Liver (tissue), 9 donors: Measurements from ENCODE around the gene UPF1. TPM values are rescaled to one million over a fixed set of nuclear protein-coding genes. Genes with fewer than 3 reads are reported as not detected.

Experiments used
- DNase-seq: peaks from one replicate; pipeline ENCODE4 v3.0.0-alpha.2; 2017; ENCODE audit warnings: low spot score
- H3K27ac ChIP-seq, 2 donors: one replicate each; pipeline ENCODE4 v1.7.0; 2013; ENCODE audit warnings: inconsistent platforms in 2 of 2, low read length in 2 of 2, control low read depth in 1 of 2, low read depth in 1 of 2, mild to moderate bottlenecking in 1 of 2
- H3K27me3 ChIP-seq, 4 donors: one replicate each; pipeline versions ENCODE4 v1.6.1 to v1.7.0; 2013; ENCODE audit warnings: low read length in 3 of 4, inconsistent platforms in 1 of 4, mild to moderate bottlenecking in 1 of 4, moderate library complexity in 1 of 4; ENCODE audit not compliant: control insufficient read depth in 4 of 4, insufficient read depth in 4 of 4
- H3K36me3 ChIP-seq, 4 donors: one replicate each; pipeline versions ENCODE4 v1.6.1 to v1.7.0; 2013; ENCODE audit warnings: low read length in 3 of 4, mild to moderate bottlenecking in 3 of 4, low read depth in 1 of 4, moderate library complexity in 1 of 4; ENCODE audit not compliant: control insufficient read depth in 4 of 4, insufficient read depth in 3 of 4
- H3K4me1 ChIP-seq, 4 donors: one replicate each; pipeline versions ENCODE4 v1.6.1 to v1.7.0; 2013; ENCODE audit warnings: low read length in 3 of 4, mild to moderate bottlenecking in 3 of 4, moderate library complexity in 1 of 4; ENCODE audit not compliant: control insufficient read depth in 4 of 4, insufficient read depth in 4 of 4
- H3K4me3 ChIP-seq, 3 donors: one replicate each; pipeline versions ENCODE4 v1.6.1 to v1.7.0; 2013; ENCODE audit warnings: low read length in 3 of 3, control low read depth in 1 of 3, low read depth in 1 of 3, mild to moderate bottlenecking in 1 of 3
- H3K9ac ChIP-seq, 2 donors: one replicate each; pipeline ENCODE4 v1.7.0; 2013; ENCODE audit warnings: low read length in 2 of 2, mild to moderate bottlenecking in 2 of 2, moderate library complexity in 2 of 2, control low read depth in 1 of 2, low read depth in 1 of 2
- H3K9me3 ChIP-seq, 4 donors: one replicate each; pipeline versions ENCODE4 v1.6.1 to v1.7.0; 2013; ENCODE audit warnings: low read length in 3 of 4; ENCODE audit not compliant: control insufficient read depth in 4 of 4
- ATF3 ChIP-seq: IDR thresholded peaks from 2 replicates; pipeline ENCODE4 v1.6.1; 2016; ENCODE audit warnings: antibody characterized with exemption
- FOXA2 ChIP-seq: IDR thresholded peaks from 2 replicates; pipeline ENCODE4 v1.6.1; 2016; ENCODE audit warnings: antibody characterized with exemption
- GABPA ChIP-seq, 2 donors: IDR thresholded peaks in 1 of 2; conservative IDR thresholded peaks in 1 of 2; 2 replicates each; pipeline ENCODE4 v1.6.1; 2016; ENCODE audit warnings: antibody characterized with exemption in 2 of 2, mild to moderate bottlenecking in 1 of 2, moderate library complexity in 1 of 2
- HNF4A ChIP-seq, 2 donors: conservative IDR thresholded peaks; 2 replicates each; pipeline ENCODE4 v1.6.1; 2016; ENCODE audit warnings: antibody characterized with exemption in 2 of 2, mild to moderate bottlenecking in 2 of 2
- HNF4G ChIP-seq: IDR thresholded peaks from 2 replicates; pipeline ENCODE4 v1.6.1; 2016; ENCODE audit warnings: antibody characterized with exemption
- MAX ChIP-seq: IDR thresholded peaks from 2 replicates; pipeline ENCODE4 v1.6.1; 2016; ENCODE audit warnings: antibody characterized with exemption
- NR2F2 ChIP-seq: IDR thresholded peaks from 2 replicates; pipeline ENCODE4 v1.6.1; 2016; ENCODE audit warnings: antibody characterized with exemption
- REST ChIP-seq: IDR thresholded peaks from 2 replicates; pipeline ENCODE4 v1.6.1; 2016; ENCODE audit warnings: antibody characterized with exemption, mild to moderate bottlenecking
- ZBTB33 ChIP-seq: IDR thresholded peaks from 2 replicates; pipeline ENCODE4 v1.6.1; 2016; ENCODE audit warnings: antibody characterized with exemption
- WGBS: extraction: QIAGEN DNeasy Blood & Tissue Kit; methylation state at CpG from one replicate; pipeline ENCODE4 v1.1.7; 2013; 5-methylcytosine and 5-hydroxymethylcytosine counted together
- polyA plus RNA-seq, 2 donors: library from polyadenylated mRNA; stranded (reverse) in 1 of 2; unstranded in 1 of 2; fragments of 200-250 nt in 1 of 2; fragments of >200 nt in 1 of 2; fragmentation: Nextera tagmentation in 1 of 2; extraction: Ambion mirVana in 1 of 2; gene quantifications; one replicate each; pipeline versions ENCODE4 v1.2.1 to v1.2.3, GENCODE V29; 2013 to 2015
- total RNA-seq, 2 donors: library from RNA; depleted of rRNA; stranded (reverse); fragments of >200 nt; gene quantifications; one replicate each; pipeline ENCODE4 v1.2.3, GENCODE V29; 2014
- donor health status: healthy.
- donor health status: healthy.
- donor health status: healthy.
- donor health status: healthy.
- donor health status: healthy.

UPF1 gene
- total and polyA plus RNA-seq, 4 donors = 5.7 to 51.0 (median 35.2) TPM

GRCh38 chr19:18853755-18854427, 22.1 kb downstream of the UPF1 start:
- H3K27me3 ChIP-seq = no peaks in the 10 kb centered on the region
- H3K9ac ChIP-seq = no peak overlapping the region
- DNase-seq = no peak
- H3K9me3 ChIP-seq = no peaks in the 10 kb centered on the region
- H3K4me1 ChIP-seq = peaks cover 0 to 13% (median 8%) of the 10 kb centered on the region in 4 donors
- H3K27ac ChIP-seq = no peak overlapping the region
- TF ChIP-seq REST = no peak
- TF ChIP-seq MAX = no peak
- TF ChIP-seq ZBTB33 = no peak
- no peak for TF ChIP-seq HNF4A (conservative IDR thresholded peaks at IDR 0.05)
- TF ChIP-seq GABPA (IDR thresholded peaks at IDR 0.05 in 1 of 2, conservative IDR thresholded peaks at IDR 0.05 in 1 of 2) = no peak
- 93% methylated on average over 17 of the region's 17 CpGs for WGBS
- no peak overlapping the region for H3K4me3 ChIP-seq
- H3K36me3 ChIP-seq = peaks cover 41 to 90% (median 64%) of the 10 kb centered on the region in 4 donors

GRCh38 chr19:18854982-18855381, 23.2 kb downstream of the UPF1 start:
- Histone ChIP-seq H3K9me3 (no peaks in the 10 kb centered on the region), H3K9ac (no peak overlapping the region)
- WGBS = 98% methylated on average over 33 of the region's 33 CpGs

More at GRCh38 chr19:18854982-18855381, 23.2 kb downstream of the UPF1 start:
- no peaks in the 10 kb centered on the region for H3K27me3 ChIP-seq
- no peak overlapping the region for H3K4me3 ChIP-seq
- no peak overlapping the region for H3K27ac ChIP-seq
- peaks cover 0 to 12% (median 6%) of the 10 kb centered on the region in 4 donors for H3K4me1 ChIP-seq
- DNase-seq = no peak
- no peak for TF ChIP-seq ATF3
- TF ChIP-seq FOXA2 = no peak
- no peak for TF ChIP-seq HNF4G
- TF ChIP-seq NR2F2 = no peak
- TF ChIP-seq MAX = no peak
- peaks cover 38 to 97% (median 70%) of the 10 kb centered on the region in 4 donors for H3K36me3 ChIP-seq
